ENCODE measurements around the gene PBLD.

DNA sequence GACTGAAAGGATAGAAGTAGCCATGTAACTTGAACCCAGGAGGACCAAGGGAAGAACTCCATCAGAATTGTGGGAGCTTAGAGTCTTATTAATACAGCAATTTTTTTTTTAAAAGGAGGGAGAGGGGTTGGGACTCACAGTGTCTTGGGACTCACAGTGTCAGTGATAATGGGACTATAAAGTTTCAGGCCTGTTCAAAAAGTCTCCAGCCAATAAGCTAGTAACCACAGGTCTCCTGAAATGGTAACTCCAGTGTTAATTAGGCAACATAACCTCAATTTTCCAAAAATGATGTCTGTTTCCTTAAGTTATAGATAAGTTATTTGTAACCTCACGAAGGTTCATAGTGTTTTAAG is 3.2 kb downstream of the PBLD start:
- no peak for TF ChIP-seq CTCF (IDR thresholded peaks at IDR 0.05)
- TF ChIP-seq POLR2A (IDR thresholded peaks at IDR 0.05) = no peak
